Measurements from ENCODE around the gene UBE2E2. TPM values are rescaled to one million over a fixed set of nuclear protein-coding genes. Genes with fewer than 3 reads are reported as not detected.

Gene UBE2E2
- total and polyA plus RNA-seq, 2 donors (not counting 1 experiment from before 2014, with no cell fraction given) = 16.0 to 45.0 TPM

GRCh38 chr3:23440416-23441294, 237.5 kb downstream of the UBE2E2 start:
- POLR2A ChIA-PET = interaction anchor here (0.7 kb wide), 1 partner anchor 28 kb away, joined by 6 read pairs; no protein-coding TSS in a partner anchor
- peak overlapping the region; percentile 57 for H3K4me2 ChIP-seq (replicated peaks; ENCODE audit: low read depth, low read length, poor library complexity, severe bottlenecking)
- peak overlapping the region in 2 of 5 experiments; percentile 8 to 15 for H3K4me3 ChIP-seq (ENCODE audit: control extremely low read depth in 1 of 5, extremely low read depth in 1 of 5, insufficient read depth in 1 of 5, low read depth in 2 of 5, low read length in 4 of 5)
- peaks cover 35% of the 10 kb centered on the region for H4K20me1 ChIP-seq (ENCODE audit: control insufficient read depth, insufficient read depth, low read length, poor library complexity, severe bottlenecking)
- no peak for ATAC-seq (ENCODE audit: low read depth)
- H2AFZ ChIP-seq (ENCODE audit: insufficient read depth, low read depth, low read length, poor library complexity, severe bottlenecking) = no peak overlapping the region
- peak overlapping the region; percentile 79 for H3K4me3 Mint-ChIP-seq
- H3K9me3 ChIP-seq (ENCODE audit: control extremely low read depth in 1 of 3, control insufficient read depth in 2 of 3, insufficient read depth in 1 of 3, low read length in 2 of 3) = no peaks in the 10 kb centered on the region
- TF ChIP-seq EZH2 (IDR thresholded peaks at IDR 0.05; ENCODE audit: borderline replicate concordance, insufficient read depth, low read depth, low read length, poor library complexity, severe bottlenecking) (no peak), CTCF (IDR thresholded peaks at IDR 0.05) (no peak)
- no peaks in the 10 kb centered on the region for H3K27me3 Mint-ChIP-seq
- H3K4me1 Mint-ChIP-seq = peaks cover 63% of the 10 kb centered on the region
- DNase-seq = no peak
- H3K27ac ChIP-seq (ENCODE audit: low read length in 2 of 2) = no peak overlapping the region
- H3K79me2 ChIP-seq (ENCODE audit: control insufficient read depth, insufficient read depth, low read length) = peaks cover 52% of the 10 kb centered on the region
- H3K9me3 Mint-ChIP-seq (ENCODE audit: insufficient read depth) = no peaks in the 10 kb centered on the region
- no peak overlapping the region for H3K27ac Mint-ChIP-seq
- CTCF ChIA-PET = interaction anchor here (0.7 kb wide), 1 partner anchor 33 kb away, joined by 4 read pairs; no protein-coding TSS in a partner anchor
- H3K36me3 ChIP-seq (replicated peaks in 1 of 2; ENCODE audit: control extremely low read depth in 1 of 2, control insufficient read depth in 1 of 2, extremely low read depth in 1 of 2, insufficient read depth in 2 of 2, low read length in 1 of 2) = no peaks in the 10 kb centered on the region
- H3K4me1 ChIP-seq (ENCODE audit: control insufficient read depth in 2 of 2, insufficient read depth in 2 of 2, low read length in 2 of 2) = peaks cover 27 to 36% of the 10 kb centered on the region in 2 donors
- H3K9ac ChIP-seq (ENCODE audit: low read length) = peak overlapping the region; percentile 27
- 0% methylated on average over 1 of the region's 12 CpGs for WGBS (ENCODE audit: insufficient coverage)
- no peaks in the 10 kb centered on the region for H3K27me3 ChIP-seq (replicated peaks in 1 of 4; ENCODE audit: control extremely low read depth in 1 of 4, control insufficient read depth in 3 of 4, insufficient read depth in 4 of 4, low read length in 3 of 4)
- intact Hi-C loops (cut with micrococcal nuclease) = no loop called here

Measured in B cell (primary cell).